NCI-H2107 (cell line): Measurements from ENCODE around the gene JARID2.
"Not testable (repeated sequence)": the region's sequence is repeated elsewhere in the genome, so short reads cannot be mapped to it uniquely, and the experiment has no call there.

Experiments used
- DNase-seq: peaks from one replicate; lab custom pipeline; 2025; lab: John Stamatoyannopoulos, UW

Gene JARID2

GRCh38 chr6:15312500-15312899, 66.6 kb downstream of the JARID2 start:
- no peak for DNase-seq

DNA sequence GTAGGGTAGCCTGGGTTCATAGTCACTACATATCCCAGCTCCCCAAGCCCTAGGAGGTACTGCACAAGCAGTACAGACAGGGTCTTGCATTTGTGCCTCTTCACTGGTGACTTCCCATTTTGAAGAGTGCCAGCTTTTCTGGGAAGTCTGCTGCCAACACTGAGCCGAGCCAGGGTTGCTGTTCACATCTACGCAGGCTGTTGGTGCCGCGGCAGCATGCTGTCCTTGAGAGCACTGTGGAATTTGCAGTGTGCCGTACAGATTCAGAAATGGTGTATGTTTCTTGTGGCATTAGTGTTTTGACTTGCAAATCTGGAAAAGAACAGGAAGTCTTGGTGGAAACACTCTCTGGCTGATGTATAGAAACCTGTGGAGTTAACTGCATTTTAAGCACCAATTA, 67.5 kb downstream of the JARID2 start:
- no peak for DNase-seq

GRCh38 chr6:15316754-15317153, 70.9 kb downstream of the JARID2 start:
- DNase-seq = no peak

- no peak for DNase-seq
Measured at GRCh38 chr6:15317251-15317650, 71.4 kb downstream of the JARID2 start.

DNA sequence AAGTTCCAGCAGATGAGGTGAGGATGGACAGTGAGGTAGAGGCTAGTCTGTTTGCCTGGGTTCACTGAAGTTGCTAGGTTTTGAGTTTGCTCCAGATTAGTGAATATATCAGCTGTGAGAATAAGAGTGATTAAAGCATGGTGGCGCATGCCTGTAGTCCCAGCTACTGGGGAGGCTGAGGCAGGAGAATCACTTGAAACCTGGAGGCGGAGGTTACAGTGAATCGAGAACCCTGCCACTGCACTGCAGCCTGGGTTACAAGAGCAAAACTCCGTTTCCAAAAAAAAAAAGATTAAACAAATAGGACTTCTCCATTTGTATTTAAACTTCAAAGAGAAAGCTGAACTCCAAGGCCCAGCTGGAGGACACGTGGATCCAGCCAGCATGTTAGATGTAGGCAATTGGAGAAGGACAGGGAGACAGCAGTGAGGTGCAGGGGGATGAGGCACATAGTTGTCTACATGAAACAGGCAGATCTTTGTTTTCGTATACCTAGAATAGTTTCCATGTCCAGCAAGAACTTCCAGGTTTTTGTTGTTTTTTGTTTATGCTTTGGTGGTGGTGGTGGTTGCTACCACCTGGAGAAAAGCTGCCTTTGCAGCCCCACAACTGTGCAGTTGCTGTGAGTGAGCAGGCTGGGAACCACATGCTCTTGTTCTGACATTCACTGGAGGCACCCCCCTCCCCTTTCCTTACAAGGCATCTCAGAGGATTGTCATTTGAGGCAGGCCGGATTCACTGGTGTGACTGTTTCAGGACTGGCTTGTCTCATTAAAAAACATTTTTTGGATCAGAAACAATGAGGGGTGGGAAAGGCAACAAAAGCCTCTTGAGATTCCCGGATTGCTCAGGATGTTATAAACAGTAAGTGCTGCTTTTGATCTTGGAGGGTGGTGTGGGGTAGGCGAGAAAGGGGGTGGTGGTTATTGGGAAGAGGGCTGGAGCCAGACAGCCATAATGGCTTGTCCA, 72.3 kb downstream of the JARID2 start:
- no peak for DNase-seq

- no peak for DNase-seq
Measured at GRCh38 chr6:15319677-15320076, 73.8 kb downstream of the JARID2 start.

DNA sequence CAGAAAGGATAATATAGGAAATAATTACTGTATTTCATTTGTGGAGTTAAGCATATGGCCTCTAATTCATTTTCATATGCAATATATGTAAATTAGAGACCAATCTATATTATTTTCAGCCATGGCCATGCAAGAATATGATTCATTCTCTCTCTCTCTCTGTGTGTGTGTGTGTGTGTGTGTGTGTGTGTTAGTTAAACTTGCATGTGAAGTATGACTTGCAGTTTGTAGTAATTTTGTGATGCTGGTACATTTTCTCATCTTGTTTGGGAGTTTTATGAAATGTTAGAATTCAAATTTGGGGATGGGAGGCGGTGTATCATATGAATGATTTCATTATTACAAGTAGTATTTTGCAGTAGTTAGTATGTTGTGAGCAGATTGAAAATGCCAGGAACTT, 74.8 kb downstream of the JARID2 start:
- no peak for DNase-seq

GRCh38 chr6:15322184-15322583, 76.3 kb downstream of the JARID2 start:
- DNase-seq = no peak

GRCh38 chr6:15322781-15323536, 77.1 kb downstream of the JARID2 start:
- DNase-seq = no peak

DNA sequence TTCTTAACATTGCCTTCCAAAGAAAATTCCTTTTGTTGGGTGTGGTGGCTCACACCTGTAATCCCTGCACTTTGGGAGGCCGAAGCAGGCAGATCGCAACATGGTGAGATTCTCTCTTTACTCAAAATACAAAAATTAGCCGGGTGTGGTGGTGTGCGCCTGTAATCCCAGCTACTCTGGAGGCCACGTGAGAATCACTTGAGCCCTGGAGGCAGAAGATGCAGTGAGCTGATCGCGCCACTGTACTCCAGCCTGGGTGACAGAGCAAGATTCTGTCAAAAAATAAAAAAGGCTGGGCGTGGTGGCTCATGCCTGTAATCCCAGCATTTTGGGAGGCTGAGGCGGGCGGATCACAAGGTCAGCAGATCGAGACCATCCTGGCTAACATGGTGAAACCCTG, 77.7 kb downstream of the JARID2 start:
- not testable (repeated sequence) for DNase-seq

GRCh38 chr6:15324427-15324985, 78.6 kb downstream of the JARID2 start:
- DNase-seq = no peak

GRCh38 chr6:15325540-15325955, 79.7 kb downstream of the JARID2 start:
- DNase-seq = no peak

DNA sequence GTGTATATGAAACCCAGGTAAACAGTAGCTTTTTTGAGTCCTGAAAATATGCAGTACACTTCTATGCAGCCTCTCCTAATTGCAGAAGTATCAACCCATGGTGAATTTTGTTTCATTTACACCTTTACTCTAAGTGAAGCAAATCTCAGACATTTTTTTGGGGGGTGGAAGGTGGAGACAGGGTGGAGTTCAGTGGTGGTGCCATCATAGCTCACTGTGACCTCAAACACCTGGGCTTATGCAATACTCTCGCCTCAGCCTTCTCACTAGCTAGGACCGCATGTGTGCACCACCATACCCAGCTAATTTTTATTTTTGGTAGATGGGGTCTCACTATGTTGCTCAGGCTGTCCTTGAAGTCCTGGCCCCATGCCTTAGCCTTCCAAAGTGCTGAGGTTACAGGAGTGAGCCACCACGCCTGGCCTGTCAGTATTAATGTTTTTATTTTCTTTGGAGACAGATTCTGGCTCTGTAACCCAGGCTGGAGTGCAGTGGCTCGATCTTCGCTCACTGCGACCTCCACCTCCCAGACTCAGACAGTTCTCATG, 80.3 kb downstream of the JARID2 start:
- no peak for DNase-seq

- DNase-seq = no peak
Measured at GRCh38 chr6:15327271-15327670, 81.4 kb downstream of the JARID2 start.

GRCh38 chr6:15329197-15329671, 83.4 kb downstream of the JARID2 start:
- DNase-seq = no peak

- no peak for DNase-seq
Measured at GRCh38 chr6:15330174-15330944, 84.5 kb downstream of the JARID2 start.

GRCh38 chr6:15331143-15331542, 85.3 kb downstream of the JARID2 start:
- no peak for DNase-seq

DNA sequence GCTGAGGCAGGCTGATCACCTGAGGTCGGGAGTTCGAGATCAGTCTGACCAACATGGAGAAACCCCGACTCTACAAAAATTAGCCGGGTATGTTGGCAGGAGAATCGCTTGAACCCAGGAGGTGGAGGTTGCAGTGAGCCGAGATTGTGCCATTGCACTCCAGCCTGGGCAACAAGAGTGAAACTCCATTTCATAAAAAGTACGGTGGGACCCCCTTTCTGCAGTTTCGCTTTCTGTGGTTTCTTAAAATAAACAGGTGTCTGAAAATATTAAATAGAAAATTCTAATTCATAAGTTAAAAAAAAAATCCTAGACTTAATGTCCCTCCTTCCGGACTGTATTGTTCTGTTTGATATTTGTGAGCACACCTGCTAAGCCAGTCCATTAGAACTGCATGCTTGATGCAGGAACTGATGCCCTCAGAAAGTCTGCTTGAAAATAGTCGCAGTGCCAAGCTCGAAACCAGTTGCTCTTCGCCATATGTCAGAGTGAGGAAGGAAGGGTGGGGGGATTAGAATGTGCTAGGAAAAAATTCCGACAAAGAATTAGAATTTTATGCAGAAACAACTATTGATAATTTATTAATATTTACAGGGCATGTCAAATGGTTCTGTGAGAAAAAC, 85.9 kb downstream of the JARID2 start:
- no peak for DNase-seq

GRCh38 chr6:15332446-15332845, 86.6 kb downstream of the JARID2 start:
- no peak for DNase-seq

GRCh38 chr6:15335385-15335784, 89.5 kb downstream of the JARID2 start:
- no peak for DNase-seq

DNA sequence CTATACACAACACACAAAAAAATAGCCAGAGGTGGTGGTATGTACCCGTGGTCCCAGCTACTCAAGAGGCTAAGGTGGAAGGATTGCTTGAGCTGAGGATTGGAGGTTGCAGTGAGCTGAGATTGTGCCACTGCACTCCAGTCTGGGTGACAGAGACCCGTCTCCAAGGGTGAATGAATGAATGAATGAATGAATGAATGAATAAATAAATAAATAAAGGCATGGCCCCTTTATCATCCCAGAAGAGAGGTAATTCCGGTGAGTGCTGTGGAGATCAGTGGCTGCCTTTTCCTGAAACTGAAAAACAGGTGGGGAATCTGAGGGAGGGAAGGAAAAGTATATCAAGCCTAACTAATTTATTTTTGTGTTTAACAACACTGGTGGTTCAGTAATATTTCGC, 90.0 kb downstream of the JARID2 start:
- DNase-seq = no peak
